Liver (tissue), 9 donors: Measurements from ENCODE around the gene EBF4. TPM values are rescaled to one million over a fixed set of nuclear protein-coding genes. Genes with fewer than 3 reads are reported as not detected.

Source experiments
- DNase-seq: peaks from one replicate; pipeline ENCODE4 v3.0.0-alpha.2; 2017; ENCODE audit warnings: low spot score
- H3K27ac ChIP-seq, 2 donors: one replicate each; pipeline ENCODE4 v1.7.0; 2013; ENCODE audit warnings: inconsistent platforms in 2 of 2, low read length in 2 of 2, control low read depth in 1 of 2, low read depth in 1 of 2, mild to moderate bottlenecking in 1 of 2
- H3K27me3 ChIP-seq, 4 donors: one replicate each; pipeline versions ENCODE4 v1.6.1 to v1.7.0; 2013; ENCODE audit warnings: low read length in 3 of 4, inconsistent platforms in 1 of 4, mild to moderate bottlenecking in 1 of 4, moderate library complexity in 1 of 4; ENCODE audit not compliant: control insufficient read depth in 4 of 4, insufficient read depth in 4 of 4
- H3K36me3 ChIP-seq, 4 donors: one replicate each; pipeline versions ENCODE4 v1.6.1 to v1.7.0; 2013; ENCODE audit warnings: low read length in 3 of 4, mild to moderate bottlenecking in 3 of 4, low read depth in 1 of 4, moderate library complexity in 1 of 4; ENCODE audit not compliant: control insufficient read depth in 4 of 4, insufficient read depth in 3 of 4
- H3K4me1 ChIP-seq, 4 donors: one replicate each; pipeline versions ENCODE4 v1.6.1 to v1.7.0; 2013; ENCODE audit warnings: low read length in 3 of 4, mild to moderate bottlenecking in 3 of 4, moderate library complexity in 1 of 4; ENCODE audit not compliant: control insufficient read depth in 4 of 4, insufficient read depth in 4 of 4
- H3K4me3 ChIP-seq, 3 donors: one replicate each; pipeline versions ENCODE4 v1.6.1 to v1.7.0; 2013; ENCODE audit warnings: low read length in 3 of 3, control low read depth in 1 of 3, low read depth in 1 of 3, mild to moderate bottlenecking in 1 of 3
- H3K9ac ChIP-seq, 2 donors: one replicate each; pipeline ENCODE4 v1.7.0; 2013; ENCODE audit warnings: low read length in 2 of 2, mild to moderate bottlenecking in 2 of 2, moderate library complexity in 2 of 2, control low read depth in 1 of 2, low read depth in 1 of 2
- H3K9me3 ChIP-seq, 4 donors: one replicate each; pipeline versions ENCODE4 v1.6.1 to v1.7.0; 2013; ENCODE audit warnings: low read length in 3 of 4; ENCODE audit not compliant: control insufficient read depth in 4 of 4
- EGR1 ChIP-seq, 2 donors: IDR thresholded peaks; 2 replicates each; pipeline ENCODE4 v1.6.1; 2016 to 2018; ENCODE audit warnings: antibody characterized with exemption in 2 of 2, low read depth in 2 of 2
- FOXA1 ChIP-seq: IDR thresholded peaks from 2 replicates; pipeline ENCODE4 v1.6.1; 2016; ENCODE audit warnings: antibody characterized with exemption
- HNF4A ChIP-seq, 2 donors: conservative IDR thresholded peaks; 2 replicates each; pipeline ENCODE4 v1.6.1; 2016; ENCODE audit warnings: antibody characterized with exemption in 2 of 2, mild to moderate bottlenecking in 2 of 2
- HNF4G ChIP-seq: IDR thresholded peaks from 2 replicates; pipeline ENCODE4 v1.6.1; 2016; ENCODE audit warnings: antibody characterized with exemption
- JUND ChIP-seq, 2 donors: IDR thresholded peaks; 2 replicates each; pipeline ENCODE4 v1.6.1; 2016; ENCODE audit warnings: antibody characterized with exemption in 2 of 2
- NR2F2 ChIP-seq: IDR thresholded peaks from 2 replicates; pipeline ENCODE4 v1.6.1; 2016; ENCODE audit warnings: antibody characterized with exemption
- RAD21 ChIP-seq, 2 donors: IDR thresholded peaks; 2 replicates each; pipeline ENCODE4 v1.6.1; 2016; ENCODE audit warnings: antibody characterized with exemption in 2 of 2, mild to moderate bottlenecking in 2 of 2
- RXRA ChIP-seq, 2 donors: IDR thresholded peaks; 2 replicates each; pipeline ENCODE4 v1.6.1; 2017 to 2018; ENCODE audit warnings: antibody characterized with exemption in 2 of 2, mild to moderate bottlenecking in 1 of 2
- SP1 ChIP-seq: IDR thresholded peaks from 2 replicates; pipeline ENCODE4 v1.6.1; 2018; ENCODE audit warnings: antibody characterized with exemption, mild to moderate bottlenecking
- TAF1 ChIP-seq: conservative IDR thresholded peaks from 2 replicates; pipeline ENCODE4 v1.6.1; 2016; ENCODE audit warnings: antibody characterized with exemption, mild to moderate bottlenecking
- YY1 ChIP-seq: IDR thresholded peaks from 2 replicates; pipeline ENCODE4 v1.6.1; 2016; ENCODE audit warnings: antibody characterized with exemption, mild to moderate bottlenecking
- WGBS: extraction: QIAGEN DNeasy Blood & Tissue Kit; methylation state at CpG from one replicate; pipeline ENCODE4 v1.1.7; 2013; 5-methylcytosine and 5-hydroxymethylcytosine counted together
- polyA plus RNA-seq, 2 donors: library from polyadenylated mRNA; stranded (reverse) in 1 of 2; unstranded in 1 of 2; fragments of 200-250 nt in 1 of 2; fragments of >200 nt in 1 of 2; fragmentation: Nextera tagmentation in 1 of 2; extraction: Ambion mirVana in 1 of 2; gene quantifications; one replicate each; pipeline versions ENCODE4 v1.2.1 to v1.2.3, GENCODE V29; 2013 to 2015
- total RNA-seq, 2 donors: library from RNA; depleted of rRNA; stranded (reverse); fragments of >200 nt; gene quantifications; one replicate each; pipeline ENCODE4 v1.2.3, GENCODE V29; 2014
- TF ChIP-seq, protein P1 (sequence below): IDR thresholded peaks from 2 replicates; pipeline ENCODE4 v1.6.1; 2016; ENCODE audit warnings: antibody characterized with exemption
- TF ChIP-seq, protein P2 (sequence below): IDR thresholded peaks from 2 replicates; pipeline ENCODE4 v1.6.1; 2016; ENCODE audit warnings: antibody characterized with exemption, mild to moderate bottlenecking
- TF ChIP-seq, protein P3 (sequence below): IDR thresholded peaks from 2 replicates; pipeline ENCODE4 v1.6.1; 2016; ENCODE audit warnings: antibody characterized with exemption
- TF ChIP-seq, protein P4 (sequence below): fragments of 150-350 bp; IDR thresholded peaks from 2 replicates; pipeline ENCODE4 v1.5.1; 2017; ENCODE audit warnings: improper control_type of control experiment, low read depth, low read length; ENCODE audit not compliant: missing input control
- TF ChIP-seq, protein P5 (sequence below): IDR thresholded peaks from 2 replicates; pipeline ENCODE4 v1.6.1; 2016; ENCODE audit warnings: antibody characterized with exemption
- donor health status: healthy.
- donor health status: healthy.
- donor health status: healthy.
- donor health status: healthy.
- donor health status: healthy.

EBF4 gene
- total and polyA plus RNA-seq, 4 donors = 2.3 to 4.0 (median 2.9) TPM

DNA sequence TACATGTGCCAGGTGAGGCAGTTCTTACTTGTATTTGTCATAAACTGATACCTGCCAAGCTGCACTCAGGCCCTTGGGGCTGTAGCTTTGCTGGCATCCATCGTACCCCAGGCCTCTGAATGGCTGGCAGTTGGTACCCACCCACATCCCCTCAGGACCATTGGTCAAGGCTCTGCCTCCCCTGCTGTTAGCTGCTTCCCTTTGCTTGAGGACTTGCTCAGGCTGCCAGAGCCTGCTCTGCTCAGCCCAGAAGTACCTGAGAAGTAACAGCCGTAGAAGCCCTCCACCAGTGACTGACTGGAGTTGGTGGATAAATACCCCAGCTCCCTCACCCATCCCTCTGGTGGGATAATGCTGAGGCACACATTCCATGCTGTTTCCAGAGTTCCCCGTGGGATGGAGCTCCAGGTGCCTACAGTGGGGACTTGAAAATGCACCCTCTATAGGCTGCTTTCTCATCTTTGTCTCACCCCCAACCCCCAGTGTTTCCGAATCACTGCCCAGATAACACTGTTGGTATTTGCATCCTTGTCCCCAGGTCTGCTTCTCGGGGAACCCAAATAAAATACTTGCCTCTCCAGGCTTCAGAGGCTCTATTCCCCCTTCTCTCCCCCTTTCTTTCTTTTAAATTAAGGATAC is 7.3 kb downstream of the EBF4 start:
- Histone ChIP-seq H3K4me1 (no peaks in the 10 kb centered on the region), H3K4me3 (no peak overlapping the region), H3K9ac (no peak overlapping the region), H3K27me3 (peaks cover 0 to 12% (median 0%) of the 10 kb centered on the region in 4 donors), H3K36me3 (no peaks in the 10 kb centered on the region), H3K27ac (no peak overlapping the region), H3K9me3 (no peaks in the 10 kb centered on the region)
- WGBS = 69% methylated on average over 5 of the region's 5 CpGs
- DNase-seq = peak; percentile 20
- TF ChIP-seq, protein P1, sequence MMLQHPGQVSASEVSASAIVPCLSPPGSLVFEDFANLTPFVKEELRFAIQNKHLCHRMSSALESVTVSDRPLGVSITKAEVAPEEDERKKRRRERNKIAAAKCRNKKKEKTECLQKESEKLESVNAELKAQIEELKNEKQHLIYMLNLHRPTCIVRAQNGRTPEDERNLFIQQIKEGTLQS = no peak
- TF ChIP-seq NR2F2 (no peak), YY1 (no peak), EGR1 (IDR thresholded peaks at IDR 0.05; ENCODE audit: low read depth in 2 of 2) (no peak), RXRA (IDR thresholded peaks at IDR 0.05) (no peak), JUND (IDR thresholded peaks at IDR 0.05) (no peak), FOXA1 (no peak), HNF4A (conservative IDR thresholded peaks at IDR 0.05) (no peak), RAD21 (IDR thresholded peaks at IDR 0.05) (no peak), HNF4G (no peak), SP1 (no peak)
- TF ChIP-seq, protein P2, sequence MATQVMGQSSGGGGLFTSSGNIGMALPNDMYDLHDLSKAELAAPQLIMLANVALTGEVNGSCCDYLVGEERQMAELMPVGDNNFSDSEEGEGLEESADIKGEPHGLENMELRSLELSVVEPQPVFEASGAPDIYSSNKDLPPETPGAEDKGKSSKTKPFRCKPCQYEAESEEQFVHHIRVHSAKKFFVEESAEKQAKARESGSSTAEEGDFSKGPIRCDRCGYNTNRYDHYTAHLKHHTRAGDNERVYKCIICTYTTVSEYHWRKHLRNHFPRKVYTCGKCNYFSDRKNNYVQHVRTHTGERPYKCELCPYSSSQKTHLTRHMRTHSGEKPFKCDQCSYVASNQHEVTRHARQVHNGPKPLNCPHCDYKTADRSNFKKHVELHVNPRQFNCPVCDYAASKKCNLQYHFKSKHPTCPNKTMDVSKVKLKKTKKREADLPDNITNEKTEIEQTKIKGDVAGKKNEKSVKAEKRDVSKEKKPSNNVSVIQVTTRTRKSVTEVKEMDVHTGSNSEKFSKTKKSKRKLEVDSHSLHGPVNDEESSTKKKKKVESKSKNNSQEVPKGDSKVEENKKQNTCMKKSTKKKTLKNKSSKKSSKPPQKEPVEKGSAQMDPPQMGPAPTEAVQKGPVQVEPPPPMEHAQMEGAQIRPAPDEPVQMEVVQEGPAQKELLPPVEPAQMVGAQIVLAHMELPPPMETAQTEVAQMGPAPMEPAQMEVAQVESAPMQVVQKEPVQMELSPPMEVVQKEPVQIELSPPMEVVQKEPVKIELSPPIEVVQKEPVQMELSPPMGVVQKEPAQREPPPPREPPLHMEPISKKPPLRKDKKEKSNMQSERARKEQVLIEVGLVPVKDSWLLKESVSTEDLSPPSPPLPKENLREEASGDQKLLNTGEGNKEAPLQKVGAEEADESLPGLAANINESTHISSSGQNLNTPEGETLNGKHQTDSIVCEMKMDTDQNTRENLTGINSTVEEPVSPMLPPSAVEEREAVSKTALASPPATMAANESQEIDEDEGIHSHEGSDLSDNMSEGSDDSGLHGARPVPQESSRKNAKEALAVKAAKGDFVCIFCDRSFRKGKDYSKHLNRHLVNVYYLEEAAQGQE = no peak
- TF ChIP-seq, protein P3, sequence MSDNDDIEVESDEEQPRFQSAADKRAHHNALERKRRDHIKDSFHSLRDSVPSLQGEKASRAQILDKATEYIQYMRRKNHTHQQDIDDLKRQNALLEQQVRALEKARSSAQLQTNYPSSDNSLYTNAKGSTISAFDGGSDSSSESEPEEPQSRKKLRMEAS = no peak
- TF ChIP-seq, protein P4, sequence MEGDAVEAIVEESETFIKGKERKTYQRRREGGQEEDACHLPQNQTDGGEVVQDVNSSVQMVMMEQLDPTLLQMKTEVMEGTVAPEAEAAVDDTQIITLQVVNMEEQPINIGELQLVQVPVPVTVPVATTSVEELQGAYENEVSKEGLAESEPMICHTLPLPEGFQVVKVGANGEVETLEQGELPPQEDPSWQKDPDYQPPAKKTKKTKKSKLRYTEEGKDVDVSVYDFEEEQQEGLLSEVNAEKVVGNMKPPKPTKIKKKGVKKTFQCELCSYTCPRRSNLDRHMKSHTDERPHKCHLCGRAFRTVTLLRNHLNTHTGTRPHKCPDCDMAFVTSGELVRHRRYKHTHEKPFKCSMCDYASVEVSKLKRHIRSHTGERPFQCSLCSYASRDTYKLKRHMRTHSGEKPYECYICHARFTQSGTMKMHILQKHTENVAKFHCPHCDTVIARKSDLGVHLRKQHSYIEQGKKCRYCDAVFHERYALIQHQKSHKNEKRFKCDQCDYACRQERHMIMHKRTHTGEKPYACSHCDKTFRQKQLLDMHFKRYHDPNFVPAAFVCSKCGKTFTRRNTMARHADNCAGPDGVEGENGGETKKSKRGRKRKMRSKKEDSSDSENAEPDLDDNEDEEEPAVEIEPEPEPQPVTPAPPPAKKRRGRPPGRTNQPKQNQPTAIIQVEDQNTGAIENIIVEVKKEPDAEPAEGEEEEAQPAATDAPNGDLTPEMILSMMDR = no peak

DNA sequence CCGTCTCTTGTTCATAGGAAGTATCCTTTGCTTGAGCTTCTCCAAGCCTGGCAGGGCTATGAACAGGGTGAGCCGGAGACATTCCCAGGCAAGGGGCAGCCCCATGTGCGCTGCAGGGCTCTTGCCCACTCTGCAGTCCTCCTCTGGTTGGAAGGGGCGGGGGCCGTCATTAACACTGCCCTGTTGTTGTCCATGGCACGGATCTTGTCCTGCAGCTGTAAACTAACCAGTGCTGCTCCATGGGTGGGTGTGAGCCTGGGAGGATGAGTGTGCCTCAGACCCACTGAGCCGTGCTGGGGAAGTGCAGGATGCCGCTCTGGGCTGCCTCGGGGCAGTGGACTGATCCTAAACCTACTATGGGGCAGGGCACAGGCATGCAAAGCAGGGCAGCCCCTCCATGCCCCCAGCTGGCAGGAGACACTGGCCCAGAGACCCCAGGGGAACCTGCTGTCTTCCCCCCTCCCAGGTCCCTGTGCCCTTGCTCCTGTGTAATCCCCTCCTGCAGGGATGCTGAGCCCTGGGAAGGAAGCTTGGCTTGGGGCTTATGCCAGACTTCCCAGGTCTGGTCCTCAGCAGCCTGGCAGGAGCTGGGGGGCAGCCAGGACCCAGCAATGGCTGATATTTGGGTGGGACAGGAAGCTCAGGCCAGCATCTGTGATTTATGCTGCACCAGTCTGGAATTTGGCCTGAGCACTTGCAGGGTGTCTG is 8.5 kb downstream of the EBF4 start:
- Histone ChIP-seq H3K27me3 (peaks cover 0 to 5% (median 0%) of the 10 kb centered on the region in 4 donors), H3K4me3 (no peak overlapping the region), H3K9ac (no peak overlapping the region), H3K9me3 (no peaks in the 10 kb centered on the region), H3K4me1 (no peaks in the 10 kb centered on the region), H3K36me3 (no peaks in the 10 kb centered on the region), H3K27ac (no peak overlapping the region)
- WGBS = 51% methylated on average over 9 of the region's 9 CpGs
- DNase-seq = no peak
- TF ChIP-seq, protein P4 = no peak
- TF ChIP-seq NR2F2 (no peak), EGR1 (IDR thresholded peaks at IDR 0.05; ENCODE audit: low read depth in 2 of 2) (no peak), TAF1 (no peak), HNF4A (conservative IDR thresholded peaks at IDR 0.05) (no peak), SP1 (no peak), JUND (IDR thresholded peaks at IDR 0.05) (no peak), RXRA (IDR thresholded peaks at IDR 0.05) (no peak)
- TF ChIP-seq, protein P2 = no peak
- TF ChIP-seq, protein P5, sequence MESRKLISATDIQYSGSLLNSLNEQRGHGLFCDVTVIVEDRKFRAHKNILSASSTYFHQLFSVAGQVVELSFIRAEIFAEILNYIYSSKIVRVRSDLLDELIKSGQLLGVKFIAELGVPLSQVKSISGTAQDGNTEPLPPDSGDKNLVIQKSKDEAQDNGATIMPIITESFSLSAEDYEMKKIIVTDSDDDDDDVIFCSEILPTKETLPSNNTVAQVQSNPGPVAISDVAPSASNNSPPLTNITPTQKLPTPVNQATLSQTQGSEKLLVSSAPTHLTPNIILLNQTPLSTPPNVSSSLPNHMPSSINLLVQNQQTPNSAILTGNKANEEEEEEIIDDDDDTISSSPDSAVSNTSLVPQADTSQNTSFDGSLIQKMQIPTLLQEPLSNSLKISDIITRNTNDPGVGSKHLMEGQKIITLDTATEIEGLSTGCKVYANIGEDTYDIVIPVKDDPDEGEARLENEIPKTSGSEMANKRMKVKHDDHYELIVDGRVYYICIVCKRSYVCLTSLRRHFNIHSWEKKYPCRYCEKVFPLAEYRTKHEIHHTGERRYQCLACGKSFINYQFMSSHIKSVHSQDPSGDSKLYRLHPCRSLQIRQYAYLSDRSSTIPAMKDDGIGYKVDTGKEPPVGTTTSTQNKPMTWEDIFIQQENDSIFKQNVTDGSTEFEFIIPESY = no peak
